Prostate gland (tissue), 2 donors: ENCODE results near the gene PPP1R13L.
"Not testable (repeated sequence)": the region's sequence is repeated elsewhere in the genome, so short reads cannot be mapped to it uniquely, and the experiment has no call there.

Experiments used
- POLR2A ChIP-seq: fragments of 450-650 bp; IDR thresholded peaks from one replicate; pipeline ENCODE4 v1.6.1; 2016; ENCODE audit warnings: antibody characterized with exemption, mild to moderate bottlenecking
- POLR2AphosphoS5 ChIP-seq: sonication (generic); formaldehyde crosslinking; IDR thresholded peaks from one replicate; pipeline ENCODE4 v1.6.1; 2017; ENCODE audit warnings: antibody characterized with exemption
- TF ChIP-seq, protein P1 (sequence below), 4 experiments: fragments of 200-600 bp in 2 of 4; fragments of 450-650 bp in 2 of 4; sonication (generic) in 2 of 4; IDR thresholded peaks; 1 replicate in 3 of 4; 2 replicates in 1 of 4; pipeline ENCODE4 v1.5.1; 2016 to 2019; ENCODE audit warnings: antibody characterized with exemption in 4 of 4, mild to moderate bottlenecking in 2 of 4, moderate library complexity in 2 of 4

DNA sequence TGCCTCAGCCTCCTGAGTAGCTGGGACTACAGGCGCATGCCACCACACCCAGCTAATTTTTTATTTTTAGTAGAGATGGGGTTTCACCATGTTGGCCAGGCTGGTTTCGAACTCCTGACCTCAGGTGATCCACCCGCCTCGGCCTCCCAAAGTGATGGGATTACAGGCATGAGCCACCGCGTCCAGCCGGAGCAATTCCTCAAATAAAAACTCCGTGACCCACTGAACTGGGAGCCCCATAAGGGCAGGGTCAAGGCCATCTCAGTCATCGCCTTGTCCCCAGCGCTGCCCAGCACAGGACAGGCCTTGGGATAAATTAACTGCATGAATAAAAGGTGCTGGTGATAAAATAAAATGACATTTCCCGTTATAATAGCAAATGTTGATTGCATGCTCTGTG lies 25.0 kb upstream of the PPP1R13L start:
- TF ChIP-seq, protein P1, sequence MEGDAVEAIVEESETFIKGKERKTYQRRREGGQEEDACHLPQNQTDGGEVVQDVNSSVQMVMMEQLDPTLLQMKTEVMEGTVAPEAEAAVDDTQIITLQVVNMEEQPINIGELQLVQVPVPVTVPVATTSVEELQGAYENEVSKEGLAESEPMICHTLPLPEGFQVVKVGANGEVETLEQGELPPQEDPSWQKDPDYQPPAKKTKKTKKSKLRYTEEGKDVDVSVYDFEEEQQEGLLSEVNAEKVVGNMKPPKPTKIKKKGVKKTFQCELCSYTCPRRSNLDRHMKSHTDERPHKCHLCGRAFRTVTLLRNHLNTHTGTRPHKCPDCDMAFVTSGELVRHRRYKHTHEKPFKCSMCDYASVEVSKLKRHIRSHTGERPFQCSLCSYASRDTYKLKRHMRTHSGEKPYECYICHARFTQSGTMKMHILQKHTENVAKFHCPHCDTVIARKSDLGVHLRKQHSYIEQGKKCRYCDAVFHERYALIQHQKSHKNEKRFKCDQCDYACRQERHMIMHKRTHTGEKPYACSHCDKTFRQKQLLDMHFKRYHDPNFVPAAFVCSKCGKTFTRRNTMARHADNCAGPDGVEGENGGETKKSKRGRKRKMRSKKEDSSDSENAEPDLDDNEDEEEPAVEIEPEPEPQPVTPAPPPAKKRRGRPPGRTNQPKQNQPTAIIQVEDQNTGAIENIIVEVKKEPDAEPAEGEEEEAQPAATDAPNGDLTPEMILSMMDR (IDR thresholded peaks at IDR 0.05), result not testable (repeated sequence)
- not testable (repeated sequence) for TF ChIP-seq POLR2A, POLR2AphosphoS5
